Measurements from ENCODE around the gene HHATL. TPM values are rescaled to one million over a fixed set of nuclear protein-coding genes. Genes with fewer than 3 reads are reported as not detected.

The HHATL gene
- total RNA-seq, 2 donors from 2014 or later = not detected

DNA sequence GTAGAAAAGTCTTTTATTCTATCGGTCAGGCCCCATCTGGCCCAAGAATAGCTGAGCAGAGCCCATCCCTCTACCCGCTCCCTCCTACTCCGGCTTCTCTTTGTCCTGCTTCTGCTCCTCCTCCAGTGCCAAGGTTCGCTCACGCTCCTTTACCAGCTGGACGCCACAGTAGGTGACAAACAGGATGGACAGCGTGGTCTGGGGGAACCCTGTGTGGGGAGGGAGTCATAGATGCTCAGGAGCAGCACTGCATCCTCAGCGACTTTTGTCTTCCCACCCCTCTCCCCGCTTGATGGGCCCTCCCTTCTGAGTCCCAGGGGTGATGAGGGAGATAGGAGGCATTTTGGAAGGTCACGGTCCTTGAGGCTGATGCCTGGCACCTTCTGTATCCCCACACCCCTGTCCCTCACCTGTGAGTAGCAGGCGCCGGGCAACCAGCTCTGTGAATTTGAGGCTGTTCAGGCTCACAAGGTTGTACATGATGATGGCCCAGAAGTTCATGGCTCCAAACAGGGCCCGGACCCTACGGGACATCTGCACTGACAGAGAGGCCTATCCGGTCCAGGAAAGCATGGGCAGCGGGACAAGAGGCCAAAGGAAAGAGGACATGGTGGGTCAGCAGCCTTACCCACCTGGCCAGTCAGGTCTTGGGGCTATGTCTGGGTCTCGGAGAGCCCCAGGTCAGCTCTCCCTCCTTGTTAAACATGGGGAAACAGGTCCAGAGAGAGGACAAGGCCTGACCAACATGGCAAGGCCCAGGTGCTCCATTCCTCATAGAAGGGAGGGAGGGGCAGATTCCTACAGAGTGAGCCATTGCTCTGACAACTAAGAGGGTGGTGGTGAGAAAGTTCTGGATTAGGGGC, 9.7 kb downstream of the HHATL start:
- H3K4me3 ChIP-seq = no peak overlapping the region
- no peaks in the 10 kb centered on the region for H3K27me3 ChIP-seq (replicated peaks; ENCODE audit: insufficient read depth)
- no peak overlapping the region for H3K27ac ChIP-seq
- ATAC-seq (ENCODE audit: insufficient number of reproducible peaks, low FRiP score, low read depth) (no peak), DNase-seq (ENCODE audit: low spot score) (no peak)
- no peaks in the 10 kb centered on the region for H3K36me3 ChIP-seq
- TF ChIP-seq, protein P1, sequence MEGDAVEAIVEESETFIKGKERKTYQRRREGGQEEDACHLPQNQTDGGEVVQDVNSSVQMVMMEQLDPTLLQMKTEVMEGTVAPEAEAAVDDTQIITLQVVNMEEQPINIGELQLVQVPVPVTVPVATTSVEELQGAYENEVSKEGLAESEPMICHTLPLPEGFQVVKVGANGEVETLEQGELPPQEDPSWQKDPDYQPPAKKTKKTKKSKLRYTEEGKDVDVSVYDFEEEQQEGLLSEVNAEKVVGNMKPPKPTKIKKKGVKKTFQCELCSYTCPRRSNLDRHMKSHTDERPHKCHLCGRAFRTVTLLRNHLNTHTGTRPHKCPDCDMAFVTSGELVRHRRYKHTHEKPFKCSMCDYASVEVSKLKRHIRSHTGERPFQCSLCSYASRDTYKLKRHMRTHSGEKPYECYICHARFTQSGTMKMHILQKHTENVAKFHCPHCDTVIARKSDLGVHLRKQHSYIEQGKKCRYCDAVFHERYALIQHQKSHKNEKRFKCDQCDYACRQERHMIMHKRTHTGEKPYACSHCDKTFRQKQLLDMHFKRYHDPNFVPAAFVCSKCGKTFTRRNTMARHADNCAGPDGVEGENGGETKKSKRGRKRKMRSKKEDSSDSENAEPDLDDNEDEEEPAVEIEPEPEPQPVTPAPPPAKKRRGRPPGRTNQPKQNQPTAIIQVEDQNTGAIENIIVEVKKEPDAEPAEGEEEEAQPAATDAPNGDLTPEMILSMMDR (IDR thresholded peaks at IDR 0.05) = no peak
- H3K9me3 ChIP-seq = no peaks in the 10 kb centered on the region
- H3K4me1 ChIP-seq (ENCODE audit: control insufficient read depth in 1 of 2, low read depth in 2 of 2) = no peaks in the 10 kb centered on the region

DNA sequence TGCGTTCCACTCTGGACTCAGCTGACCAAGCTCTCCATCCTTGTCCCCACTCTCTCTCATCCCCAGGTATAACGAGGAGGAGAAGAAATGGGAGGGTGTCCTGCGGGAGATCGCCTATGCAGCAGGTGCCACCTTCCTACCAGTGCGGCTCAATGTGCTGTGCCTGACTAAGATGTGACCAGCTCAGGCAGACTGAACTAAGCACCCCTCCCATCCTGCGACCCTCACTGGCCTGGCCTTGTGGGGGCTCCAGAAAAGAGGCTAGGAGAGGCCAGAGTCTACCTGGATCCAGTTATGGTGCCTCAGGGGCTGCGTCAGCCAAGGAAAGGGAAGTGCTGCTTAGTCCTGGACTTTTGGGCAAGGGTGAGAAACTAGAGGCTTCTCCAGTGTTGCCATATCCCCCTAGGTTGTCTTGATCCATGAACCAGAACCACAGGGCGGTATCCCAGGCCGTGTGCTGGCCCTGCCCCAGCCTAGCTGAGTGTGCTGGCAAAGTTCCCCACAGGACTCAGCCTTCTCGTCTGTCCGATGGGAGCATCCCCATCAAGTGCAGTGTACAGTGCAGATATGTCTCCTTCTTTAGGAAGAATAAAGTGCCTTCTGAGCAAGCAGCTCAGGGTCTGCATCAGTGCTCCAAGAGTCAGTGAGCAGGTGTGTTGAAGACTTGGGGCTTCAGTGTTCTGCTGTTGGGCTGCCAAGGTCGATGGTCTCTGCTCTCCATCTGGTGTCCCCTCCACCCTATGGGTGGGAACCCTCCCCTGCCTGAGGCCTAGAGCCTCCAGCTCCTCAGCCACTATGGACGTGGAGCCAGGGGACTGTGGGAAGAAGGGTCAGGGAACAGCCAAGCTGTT, 10.6 kb downstream of the HHATL start:
- no peak for ATAC-seq (ENCODE audit: insufficient number of reproducible peaks, low FRiP score, low read depth)
- no peaks in the 10 kb centered on the region for H3K27me3 ChIP-seq (replicated peaks; ENCODE audit: insufficient read depth)
- H3K4me3 ChIP-seq = no peak overlapping the region
- H3K9me3 ChIP-seq = no peaks in the 10 kb centered on the region
- DNase-seq (ENCODE audit: low spot score) = no peak
- TF ChIP-seq, protein P1 (IDR thresholded peaks at IDR 0.05) = no peak
- no peaks in the 10 kb centered on the region for H3K36me3 ChIP-seq
- H3K27ac ChIP-seq = no peak overlapping the region
- no peaks in the 10 kb centered on the region for H3K4me1 ChIP-seq (ENCODE audit: control insufficient read depth in 1 of 2, low read depth in 2 of 2)

DNA sequence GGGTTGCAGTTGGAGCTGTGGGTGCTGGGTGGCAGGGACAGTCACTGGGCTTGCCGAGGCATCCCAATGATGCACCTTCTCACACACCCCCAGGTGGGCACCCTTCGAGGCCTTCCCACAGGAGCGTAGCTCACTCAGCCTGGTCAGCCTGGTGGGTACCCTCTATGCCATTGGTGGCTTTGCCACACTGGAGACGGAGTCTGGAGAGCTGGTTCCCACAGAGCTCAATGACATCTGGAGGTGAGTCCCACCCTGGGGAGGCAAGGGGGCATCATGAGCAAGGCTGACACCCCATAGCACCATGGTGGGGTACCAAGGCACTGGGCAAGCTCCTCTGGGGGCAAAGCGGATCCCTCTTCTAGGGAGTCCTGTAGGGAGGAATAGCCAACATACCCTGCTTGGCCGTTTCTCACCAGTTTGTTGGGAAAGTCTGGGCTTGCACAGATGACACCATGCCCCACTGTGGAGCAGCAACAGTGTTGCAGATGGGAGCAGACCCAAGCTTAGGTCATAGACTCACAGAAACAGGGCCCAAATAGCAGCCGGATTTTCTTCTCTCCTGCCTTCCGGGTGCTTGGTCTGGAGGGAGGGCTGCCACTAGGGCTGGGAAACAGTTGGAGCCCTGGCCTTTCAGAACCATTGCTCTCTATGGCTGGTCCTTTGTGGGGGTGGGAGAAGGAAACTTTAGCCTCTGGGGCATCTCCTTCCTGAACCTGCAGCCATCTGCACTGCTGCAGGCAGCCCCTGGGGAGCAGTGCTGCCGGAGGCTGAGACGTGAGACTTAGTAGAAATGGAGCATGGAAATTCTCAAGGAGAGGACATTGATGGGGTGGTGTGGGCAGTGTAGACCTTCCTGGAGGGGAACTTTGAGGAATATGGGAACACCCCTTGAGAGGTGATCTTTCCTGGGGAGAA, 11.6 kb downstream of the HHATL start:
- Histone ChIP-seq H3K4me3 (no peak overlapping the region), H3K4me1 (ENCODE audit: control insufficient read depth in 1 of 2, low read depth in 2 of 2) (peaks cover 0 to 5% of the 10 kb centered on the region in 2 donors), H3K9me3 (no peaks in the 10 kb centered on the region), H3K27ac (no peak overlapping the region), H3K27me3 (replicated peaks; ENCODE audit: insufficient read depth) (no peaks in the 10 kb centered on the region), H3K36me3 (no peaks in the 10 kb centered on the region)
- TF ChIP-seq, protein P1 (IDR thresholded peaks at IDR 0.05) = no peak
- DNase-seq (ENCODE audit: low spot score) (no peak), ATAC-seq (ENCODE audit: insufficient number of reproducible peaks, low FRiP score, low read depth) (no peak)

DNA sequence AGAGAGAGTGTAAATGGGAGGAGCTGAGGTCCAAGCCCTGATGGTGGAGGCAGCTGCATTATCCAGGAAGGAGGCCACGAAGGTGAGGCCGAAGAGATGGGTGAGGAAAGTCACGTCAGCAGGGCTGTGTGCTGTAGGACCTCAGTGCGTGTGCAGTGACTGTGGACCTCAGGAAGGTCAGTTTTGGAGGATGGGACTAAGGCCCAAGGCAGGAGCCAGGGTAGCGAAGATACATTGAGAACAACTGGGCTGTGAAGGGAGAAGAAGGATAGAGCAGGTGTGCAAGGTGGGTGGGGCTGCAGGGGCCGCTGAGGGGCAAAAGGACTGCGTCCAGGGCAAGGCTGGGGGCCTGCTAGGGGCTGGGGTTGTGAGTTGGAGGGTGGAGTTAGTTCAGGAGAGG, 12.4 kb downstream of the HHATL start:
- ATAC-seq (ENCODE audit: insufficient number of reproducible peaks, low FRiP score, low read depth) = no peak

More for the DNA sequence above, 12.4 kb downstream of the HHATL start:
- TF ChIP-seq, protein P1 (IDR thresholded peaks at IDR 0.05) = no peak
- no peak overlapping the region for H3K4me3 ChIP-seq
- H3K9me3 ChIP-seq = no peaks in the 10 kb centered on the region
- DNase-seq (ENCODE audit: low spot score) = no peak
- H3K4me1 ChIP-seq (ENCODE audit: control insufficient read depth in 1 of 2, low read depth in 2 of 2) = peaks cover 8 to 13% of the 10 kb centered on the region in 2 donors
- H3K36me3 ChIP-seq = no peaks in the 10 kb centered on the region
- no peaks in the 10 kb centered on the region for H3K27me3 ChIP-seq (replicated peaks; ENCODE audit: insufficient read depth)
- H3K27ac ChIP-seq = no peak overlapping the region
